Measurements from ENCODE around the gene AGXT2.

The AGXT2 gene

DNA sequence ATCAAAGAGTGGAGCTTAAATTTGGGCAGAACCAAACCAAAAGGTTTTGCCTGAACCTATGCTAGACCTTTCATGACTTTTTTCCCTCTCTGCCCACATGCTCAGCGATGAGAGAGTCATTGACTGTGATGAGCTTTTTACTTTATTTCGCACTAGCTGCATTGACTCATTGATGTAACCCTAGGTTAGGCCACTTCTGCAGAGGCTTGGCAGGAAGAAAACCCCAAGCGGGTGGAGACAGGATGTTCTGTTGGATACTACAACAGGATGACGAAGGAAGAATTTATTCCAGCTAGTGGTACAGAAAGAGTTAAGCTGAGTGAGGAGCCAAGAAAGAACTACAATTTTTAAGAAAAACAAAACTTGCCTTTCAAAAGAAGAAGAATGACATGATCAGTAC is 18.4 kb downstream of the AGXT2 start:
- no peak overlapping the region for H3K4me3 ChIP-seq (ENCODE audit: low read length)
- H3F3A ChIP-seq (ENCODE audit: control insufficient read depth, insufficient read depth), result no peaks in the 10 kb centered on the region
- H3K9me2 ChIP-seq (replicated peaks; ENCODE audit: control insufficient read depth, low read length), result no peaks in the 10 kb centered on the region
- TF ChIP-seq EZH2phosphoT487 (IDR thresholded peaks at IDR 0.05; ENCODE audit: borderline replicate concordance, low read length), result no peak
- TF ChIP-seq, protein P1, sequence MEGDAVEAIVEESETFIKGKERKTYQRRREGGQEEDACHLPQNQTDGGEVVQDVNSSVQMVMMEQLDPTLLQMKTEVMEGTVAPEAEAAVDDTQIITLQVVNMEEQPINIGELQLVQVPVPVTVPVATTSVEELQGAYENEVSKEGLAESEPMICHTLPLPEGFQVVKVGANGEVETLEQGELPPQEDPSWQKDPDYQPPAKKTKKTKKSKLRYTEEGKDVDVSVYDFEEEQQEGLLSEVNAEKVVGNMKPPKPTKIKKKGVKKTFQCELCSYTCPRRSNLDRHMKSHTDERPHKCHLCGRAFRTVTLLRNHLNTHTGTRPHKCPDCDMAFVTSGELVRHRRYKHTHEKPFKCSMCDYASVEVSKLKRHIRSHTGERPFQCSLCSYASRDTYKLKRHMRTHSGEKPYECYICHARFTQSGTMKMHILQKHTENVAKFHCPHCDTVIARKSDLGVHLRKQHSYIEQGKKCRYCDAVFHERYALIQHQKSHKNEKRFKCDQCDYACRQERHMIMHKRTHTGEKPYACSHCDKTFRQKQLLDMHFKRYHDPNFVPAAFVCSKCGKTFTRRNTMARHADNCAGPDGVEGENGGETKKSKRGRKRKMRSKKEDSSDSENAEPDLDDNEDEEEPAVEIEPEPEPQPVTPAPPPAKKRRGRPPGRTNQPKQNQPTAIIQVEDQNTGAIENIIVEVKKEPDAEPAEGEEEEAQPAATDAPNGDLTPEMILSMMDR (IDR thresholded peaks at IDR 0.05; ENCODE audit: low read depth, low read length, poor library complexity, severe bottlenecking), result no peak
- H4K20me1 ChIP-seq (ENCODE audit: control insufficient read depth, insufficient read depth, low read depth, low read length), result no peaks in the 10 kb centered on the region
- H3K27me3 ChIP-seq (ENCODE audit: control insufficient read depth, low read length), result peaks cover 3% of the 10 kb centered on the region; the same call in 1 of the 2 replicates
- H3K36me3 ChIP-seq (ENCODE audit: control insufficient read depth, low read length), result no peaks in the 10 kb centered on the region
- no peaks in the 10 kb centered on the region for H3K4me1 ChIP-seq (ENCODE audit: control insufficient read depth, low read length)
- H3K4me2 ChIP-seq (ENCODE audit: low read length), result no peak overlapping the region
- no peaks in the 10 kb centered on the region for H3K9me3 ChIP-seq (ENCODE audit: control insufficient read depth, insufficient read depth, low read length)
- no peaks in the 10 kb centered on the region for H3K79me2 ChIP-seq (ENCODE audit: control insufficient read depth, low read length)
- no peak overlapping the region for H3K27ac ChIP-seq (ENCODE audit: low read depth, low read length)

DNA sequence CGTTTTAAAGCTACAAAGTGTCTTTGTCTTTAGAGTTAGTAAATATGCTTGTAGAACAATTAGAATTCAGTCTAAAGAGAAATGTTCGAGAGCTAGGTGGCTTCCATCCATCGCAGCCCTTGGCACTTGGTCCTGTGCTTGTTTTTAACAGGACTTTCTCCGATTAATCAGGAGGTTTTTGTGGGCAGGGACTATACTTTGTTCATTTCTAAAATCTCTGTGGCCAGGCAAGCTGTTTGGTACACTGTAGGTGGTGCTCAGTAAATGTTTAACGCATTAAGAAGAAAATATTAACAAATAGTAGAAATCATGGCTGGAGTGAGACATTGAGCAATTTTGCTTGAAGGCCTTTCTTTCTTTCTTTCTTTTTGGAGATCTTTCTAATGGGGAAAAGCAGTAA is 20.8 kb downstream of the AGXT2 start:
- H3K79me2 ChIP-seq (ENCODE audit: control insufficient read depth, low read length), result no peaks in the 10 kb centered on the region
- no peaks in the 10 kb centered on the region for H4K20me1 ChIP-seq (ENCODE audit: control insufficient read depth, insufficient read depth, low read depth, low read length)
- H3K4me2 ChIP-seq (ENCODE audit: low read length), result no peak overlapping the region
- no peak overlapping the region for H3K27ac ChIP-seq (ENCODE audit: low read depth, low read length)
- no peaks in the 10 kb centered on the region for H3K9me3 ChIP-seq (ENCODE audit: control insufficient read depth, insufficient read depth, low read length)
- no peak for TF ChIP-seq EZH2phosphoT487 (IDR thresholded peaks at IDR 0.05; ENCODE audit: borderline replicate concordance, low read length)
- TF ChIP-seq, protein P1 (IDR thresholded peaks at IDR 0.05; ENCODE audit: low read depth, low read length, poor library complexity, severe bottlenecking), result no peak
- H3K4me3 ChIP-seq (ENCODE audit: low read length), result no peak overlapping the region
- peaks cover 3% of the 10 kb centered on the region; the same call in 1 of the 2 replicates for H3K27me3 ChIP-seq (ENCODE audit: control insufficient read depth, low read length)
- H3K4me1 ChIP-seq (ENCODE audit: control insufficient read depth, low read length), result no peaks in the 10 kb centered on the region
- no peaks in the 10 kb centered on the region for H3K9me2 ChIP-seq (replicated peaks; ENCODE audit: control insufficient read depth, low read length)
- H3F3A ChIP-seq (ENCODE audit: control insufficient read depth, insufficient read depth), result no peaks in the 10 kb centered on the region
- no peaks in the 10 kb centered on the region for H3K36me3 ChIP-seq (ENCODE audit: control insufficient read depth, low read length)

- no peaks in the 10 kb centered on the region for H3F3A ChIP-seq (ENCODE audit: control insufficient read depth, insufficient read depth)
- H3K4me3 ChIP-seq (ENCODE audit: low read length), result no peak overlapping the region
- H3K4me1 ChIP-seq (ENCODE audit: control insufficient read depth, low read length), result no peaks in the 10 kb centered on the region
- H3K79me2 ChIP-seq (ENCODE audit: control insufficient read depth, low read length), result no peaks in the 10 kb centered on the region
- no peaks in the 10 kb centered on the region for H3K9me2 ChIP-seq (replicated peaks; ENCODE audit: control insufficient read depth, low read length)
- no peaks in the 10 kb centered on the region for H4K20me1 ChIP-seq (ENCODE audit: control insufficient read depth, insufficient read depth, low read depth, low read length)
- TF ChIP-seq, protein P1 (IDR thresholded peaks at IDR 0.05; ENCODE audit: low read depth, low read length, poor library complexity, severe bottlenecking), result no peak
- TF ChIP-seq EZH2phosphoT487 (IDR thresholded peaks at IDR 0.05; ENCODE audit: borderline replicate concordance, low read length), result no peak
- H3K4me2 ChIP-seq (ENCODE audit: low read length), result no peak overlapping the region
- no peak overlapping the region for H3K27ac ChIP-seq (ENCODE audit: low read depth, low read length)
- H3K27me3 ChIP-seq (ENCODE audit: control insufficient read depth, low read length), result peaks cover 3% of the 10 kb centered on the region; the same call in 1 of the 2 replicates
- H3K36me3 ChIP-seq (ENCODE audit: control insufficient read depth, low read length), result no peaks in the 10 kb centered on the region
- no peaks in the 10 kb centered on the region for H3K9me3 ChIP-seq (ENCODE audit: control insufficient read depth, insufficient read depth, low read length)
Observed at GRCh38 chr5:35026280-35026840, 21.4 kb downstream of the AGXT2 start.
